SK-N-SH treated with all-trans-retinoic acid at 6 μM for 48 hours (cell line): ENCODE measurements around the gene ARID1B.

Experiments
- CSDC2 ChIP-seq: fragments of 250-450 bp; sonication (Bioruptor Pico); IDR thresholded peaks from 2 replicates; pipeline ENCODE4 v1.5.0; 2020; ENCODE audit warnings: mild to moderate bottlenecking, moderate library complexity
- GLIS3 ChIP-seq: fragments of 250-450 bp; sonication (Bioruptor Pico); IDR thresholded peaks from 2 replicates; pipeline ENCODE4 v1.5.0; 2020; ENCODE audit warnings: mild to moderate bottlenecking, moderate library complexity
- RARB ChIP-seq: fragments of 250-450 bp; sonication (Bioruptor Pico); IDR thresholded peaks from 2 replicates; pipeline ENCODE4 v1.8.0; 2021; ENCODE audit warnings: mild to moderate bottlenecking, moderate library complexity
- TCF4 ChIP-seq: fragments of 250-450 bp; sonication (Bioruptor Pico); IDR thresholded peaks from 2 replicates; pipeline ENCODE4 v1.8.0; 2021; ENCODE audit warnings: mild to moderate bottlenecking, moderate library complexity, borderline replicate concordance
- TOX ChIP-seq: fragments of 250-450 bp; sonication (Bioruptor Pico); IDR thresholded peaks from 2 replicates; pipeline ENCODE4 v1.8.0; 2021; ENCODE audit warnings: mild to moderate bottlenecking, moderate library complexity, borderline replicate concordance
- ZC3H10 ChIP-seq: fragments of 250-450 bp; sonication (Bioruptor Pico); IDR thresholded peaks from 2 replicates; pipeline ENCODE4 v1.5.1; 2021; ENCODE audit warnings: mild to moderate bottlenecking, moderate library complexity
- ZFP30 ChIP-seq: fragments of 450-650 bp; formaldehyde crosslinking; IDR thresholded peaks from 2 replicates; pipeline ENCODE4 v1.5.0; 2022; ENCODE audit warnings: mild to moderate bottlenecking, moderate library complexity
- ZNF70 ChIP-seq: fragments of 450-650 bp; formaldehyde crosslinking; IDR thresholded peaks from 2 replicates; pipeline ENCODE4 v1.5.0; 2020; ENCODE audit warnings: mild to moderate bottlenecking, moderate library complexity
- ZNF8 ChIP-seq: fragments of 450-650 bp; formaldehyde crosslinking; IDR thresholded peaks from 2 replicates; pipeline ENCODE4 v1.5.0; 2020; ENCODE audit warnings: mild to moderate bottlenecking, moderate library complexity
- TF ChIP-seq, protein P1 (sequence below): fragments of 250-450 bp; sonication (Bioruptor Pico); IDR thresholded peaks from 2 replicates; pipeline ENCODE4 v1.8.0; 2020; ENCODE audit warnings: mild to moderate bottlenecking, moderate library complexity, borderline replicate concordance
- TF ChIP-seq, protein P2 (sequence below): fragments of 250-450 bp; sonication (Bioruptor Pico); IDR thresholded peaks from 2 replicates; pipeline ENCODE4 v1.5.1; 2021; ENCODE audit warnings: mild to moderate bottlenecking, moderate library complexity
- TF ChIP-seq, protein P3 (sequence below): fragments of 250-450 bp; sonication (Bioruptor Pico); IDR thresholded peaks from 2 replicates; pipeline ENCODE4 v1.5.1; 2020; ENCODE audit warnings: low read depth, mild to moderate bottlenecking, moderate library complexity

DNA sequence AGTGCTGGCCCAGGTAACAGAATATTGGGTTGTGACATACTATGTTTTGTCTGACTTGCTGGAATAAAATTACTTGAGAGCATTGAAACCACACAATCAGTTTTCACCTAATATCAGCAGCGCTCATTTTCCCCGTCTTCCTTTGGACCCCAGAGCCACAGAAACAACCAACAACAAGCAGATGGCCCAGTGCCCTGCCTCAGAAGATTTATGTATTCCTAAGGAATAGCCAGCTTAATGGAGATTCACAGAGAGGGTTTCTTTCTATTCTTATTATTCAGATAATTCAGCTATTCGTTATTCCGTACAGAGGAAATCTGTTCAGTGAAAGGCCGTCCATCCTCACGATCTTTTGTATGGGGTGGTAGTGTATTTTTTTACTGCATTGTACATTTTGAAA is 391.3 kb downstream of the ARID1B start:
- TF ChIP-seq ZC3H10 (CRISPR knock-in tag) (no peak), TCF4 (CRISPR knock-in tag) (no peak), ZFP30 (CRISPR knock-in tag) (no peak), ZNF70 (CRISPR knock-in tag) (no peak), ZNF8 (no peak), RARB (CRISPR knock-in tag) (no peak), TOX (CRISPR knock-in tag) (no peak), GLIS3 (no peak), CSDC2 (CRISPR knock-in tag) (no peak)
- TF ChIP-seq, protein P1, sequence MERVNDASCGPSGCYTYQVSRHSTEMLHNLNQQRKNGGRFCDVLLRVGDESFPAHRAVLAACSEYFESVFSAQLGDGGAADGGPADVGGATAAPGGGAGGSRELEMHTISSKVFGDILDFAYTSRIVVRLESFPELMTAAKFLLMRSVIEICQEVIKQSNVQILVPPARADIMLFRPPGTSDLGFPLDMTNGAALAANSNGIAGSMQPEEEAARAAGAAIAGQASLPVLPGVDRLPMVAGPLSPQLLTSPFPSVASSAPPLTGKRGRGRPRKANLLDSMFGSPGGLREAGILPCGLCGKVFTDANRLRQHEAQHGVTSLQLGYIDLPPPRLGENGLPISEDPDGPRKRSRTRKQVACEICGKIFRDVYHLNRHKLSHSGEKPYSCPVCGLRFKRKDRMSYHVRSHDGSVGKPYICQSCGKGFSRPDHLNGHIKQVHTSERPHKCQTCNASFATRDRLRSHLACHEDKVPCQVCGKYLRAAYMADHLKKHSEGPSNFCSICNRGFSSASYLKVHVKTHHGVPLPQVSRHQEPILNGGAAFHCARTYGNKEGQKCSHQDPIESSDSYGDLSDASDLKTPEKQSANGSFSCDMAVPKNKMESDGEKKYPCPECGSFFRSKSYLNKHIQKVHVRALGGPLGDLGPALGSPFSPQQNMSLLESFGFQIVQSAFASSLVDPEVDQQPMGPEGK (CRISPR knock-in tag) = no peak
- TF ChIP-seq, protein P2, sequence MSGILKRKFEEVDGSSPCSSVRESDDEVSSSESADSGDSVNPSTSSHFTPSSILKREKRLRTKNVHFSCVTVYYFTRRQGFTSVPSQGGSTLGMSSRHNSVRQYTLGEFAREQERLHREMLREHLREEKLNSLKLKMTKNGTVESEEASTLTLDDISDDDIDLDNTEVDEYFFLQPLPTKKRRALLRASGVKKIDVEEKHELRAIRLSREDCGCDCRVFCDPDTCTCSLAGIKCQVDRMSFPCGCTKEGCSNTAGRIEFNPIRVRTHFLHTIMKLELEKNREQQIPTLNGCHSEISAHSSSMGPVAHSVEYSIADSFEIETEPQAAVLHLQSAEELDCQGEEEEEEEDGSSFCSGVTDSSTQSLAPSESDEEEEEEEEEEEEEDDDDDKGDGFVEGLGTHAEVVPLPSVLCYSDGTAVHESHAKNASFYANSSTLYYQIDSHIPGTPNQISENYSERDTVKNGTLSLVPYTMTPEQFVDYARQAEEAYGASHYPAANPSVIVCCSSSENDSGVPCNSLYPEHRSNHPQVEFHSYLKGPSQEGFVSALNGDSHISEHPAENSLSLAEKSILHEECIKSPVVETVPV (CRISPR knock-in tag) = no peak
- TF ChIP-seq, protein P3, sequence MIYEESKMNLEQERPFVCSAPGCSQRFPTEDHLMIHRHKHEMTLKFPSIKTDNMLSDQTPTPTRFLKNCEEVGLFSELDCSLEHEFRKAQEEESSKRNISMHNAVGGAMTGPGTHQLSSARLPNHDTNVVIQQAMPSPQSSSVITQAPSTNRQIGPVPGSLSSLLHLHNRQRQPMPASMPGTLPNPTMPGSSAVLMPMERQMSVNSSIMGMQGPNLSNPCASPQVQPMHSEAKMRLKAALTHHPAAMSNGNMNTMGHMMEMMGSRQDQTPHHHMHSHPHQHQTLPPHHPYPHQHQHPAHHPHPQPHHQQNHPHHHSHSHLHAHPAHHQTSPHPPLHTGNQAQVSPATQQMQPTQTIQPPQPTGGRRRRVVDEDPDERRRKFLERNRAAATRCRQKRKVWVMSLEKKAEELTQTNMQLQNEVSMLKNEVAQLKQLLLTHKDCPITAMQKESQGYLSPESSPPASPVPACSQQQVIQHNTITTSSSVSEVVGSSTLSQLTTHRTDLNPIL (CRISPR knock-in tag) = no peak
